Fibroblast of pulmonary artery (primary cell): ENCODE measurements around the gene PCDH9.

Experiments used
- DNase-seq: peaks from one replicate; pipeline ENCODE4 v3.0.0-alpha.2; 2010; ENCODE audit warnings: low read depth
- H3K4me3 ChIP-seq: replicated peaks from 2 replicates; pipeline ENCODE4 v1.5.1; 2011; ENCODE audit warnings: low read depth, mild to moderate bottlenecking, control low read depth, low read length, moderate library complexity
- CTCF ChIP-seq: IDR thresholded peaks from 2 replicates; pipeline ENCODE4 v1.5.1; 2011; ENCODE audit warnings: mild to moderate bottlenecking, control low read depth, low read length, inconsistent platforms; ENCODE audit errors: missing control alignments

PCDH9 gene

GRCh38 chr13:66835040-66835628 is 395.0 kb downstream of the PCDH9 start:
- H3K4me3 ChIP-seq = no peak overlapping the region
- no peak for TF ChIP-seq CTCF
- peak; percentile 66 for DNase-seq

- no peak for DNase-seq
- no peak overlapping the region for H3K4me3 ChIP-seq
- TF ChIP-seq CTCF = no peak
Measured at GRCh38 chr13:66830940-66831716, 399.0 kb downstream of the PCDH9 start.

- DNase-seq = no peak
- TF ChIP-seq CTCF = no peak
- H3K4me3 ChIP-seq = no peak overlapping the region
Measured at GRCh38 chr13:66829803-66830202, 400.3 kb downstream of the PCDH9 start.

GRCh38 chr13:66826398-66826797 is 403.7 kb downstream of the PCDH9 start:
- no peak for DNase-seq
- TF ChIP-seq CTCF = no peak
- no peak overlapping the region for H3K4me3 ChIP-seq

- DNase-seq = no peak
- no peak overlapping the region for H3K4me3 ChIP-seq
- no peak for TF ChIP-seq CTCF
Measured at GRCh38 chr13:66821551-66821950, 408.6 kb downstream of the PCDH9 start.

- no peak overlapping the region for H3K4me3 ChIP-seq
- no peak for DNase-seq
- no peak for TF ChIP-seq CTCF
Measured at GRCh38 chr13:66811455-66811854, 418.7 kb downstream of the PCDH9 start.

- TF ChIP-seq CTCF = no peak
- no peak for DNase-seq
- H3K4me3 ChIP-seq = no peak overlapping the region
Measured at GRCh38 chr13:66809485-66809884, 420.7 kb downstream of the PCDH9 start.
